ENCODE measurements around the gene UNC80. TPM values are rescaled to one million over a fixed set of nuclear protein-coding genes. Genes with fewer than 3 reads are reported as not detected.

The UNC80 gene
- total RNA-seq, 1 experiment from 2014 or later = not detected

- Histone ChIP-seq H3K36me3 (ENCODE audit: low read depth) (no peaks in the 10 kb centered on the region), H2AFZ (no peak overlapping the region), H4K20me1 (ENCODE audit: insufficient read depth) (no peaks in the 10 kb centered on the region), H3K79me2 (ENCODE audit: low read depth) (no peaks in the 10 kb centered on the region), H3K27me3 (ENCODE audit: insufficient read depth, low read depth) (no peaks in the 10 kb centered on the region), H3K4me2 (no peak overlapping the region), H3K9me3 (ENCODE audit: insufficient read depth, low read depth) (no peaks in the 10 kb centered on the region), H3K4me1 (replicated peaks; ENCODE audit: insufficient read depth) (no peaks in the 10 kb centered on the region), H3F3A (ENCODE audit: insufficient read depth, low read depth) (no peaks in the 10 kb centered on the region), H3K27ac (no peak overlapping the region), H3K9me2 (ENCODE audit: insufficient read depth) (no peaks in the 10 kb centered on the region), H3K4me3 (no peak overlapping the region)
- intact Hi-C loops (cut with micrococcal nuclease; ENCODE audit: unreplicated experiment) = no loop called here
- POLR2A ChIA-PET (ENCODE audit: unreplicated experiment) = no interaction called here
- CTCF ChIA-PET = interaction anchor here (0.7 kb wide), 1 partner anchor 430 kb away, joined by 3 read pairs; no protein-coding TSS in a partner anchor
- BruUV-seq (replicated peaks) = no TSS peak
- TF ChIP-seq CTCF (conservative IDR thresholded peaks at IDR 0.05) (no peak), EZH2 (IDR thresholded peaks at IDR 0.05; ENCODE audit: low read depth) (no peak)
- no peak for DNase-seq
These were observed 184.6 kb downstream of the UNC80 start for GRCh38 chr2:209956271-209956670.

- CTCF ChIA-PET = no interaction called here
- H3K36me3 ChIP-seq (ENCODE audit: low read depth) = no peaks in the 10 kb centered on the region
These were observed 186.4 kb downstream of the UNC80 start for GRCh38 chr2:209958016-209958415.

GRCh38 chr2:209960045-209960444, 188.4 kb downstream of the UNC80 start:
- no peaks in the 10 kb centered on the region for H3K36me3 ChIP-seq (ENCODE audit: low read depth)
- no peak overlapping the region for H2AFZ ChIP-seq
- no TSS peak for BruUV-seq (replicated peaks)
- H3K9me3 ChIP-seq (ENCODE audit: insufficient read depth, low read depth) = no peaks in the 10 kb centered on the region
- no peaks in the 10 kb centered on the region for H3K79me2 ChIP-seq (ENCODE audit: low read depth)
- TF ChIP-seq EZH2 (IDR thresholded peaks at IDR 0.05; ENCODE audit: low read depth) (no peak), CTCF (conservative IDR thresholded peaks at IDR 0.05) (no peak)
- no peak overlapping the region for H3K4me2 ChIP-seq
- POLR2A ChIA-PET (ENCODE audit: unreplicated experiment) = no interaction called here
- no peak for DNase-seq
- no peaks in the 10 kb centered on the region for H4K20me1 ChIP-seq (ENCODE audit: insufficient read depth)
- no peaks in the 10 kb centered on the region for H3K27me3 ChIP-seq (ENCODE audit: insufficient read depth, low read depth)
- no peaks in the 10 kb centered on the region for H3K4me1 ChIP-seq (replicated peaks; ENCODE audit: insufficient read depth)
- no peaks in the 10 kb centered on the region for H3K9me2 ChIP-seq (ENCODE audit: insufficient read depth)
- H3K4me3 ChIP-seq = no peak overlapping the region
- intact Hi-C loops (cut with micrococcal nuclease; ENCODE audit: unreplicated experiment) = loop anchor here (2.0 to 10.0 kb wide), 3 partner anchors 385 to 625 kb away; partner anchors contain the start of gene MAP2
- no peak overlapping the region for H3K27ac ChIP-seq
- H3F3A ChIP-seq (ENCODE audit: insufficient read depth, low read depth) = no peaks in the 10 kb centered on the region
- CTCF ChIA-PET = no interaction called here

More at GRCh38 chr2:209958016-209958415, 186.4 kb downstream of the UNC80 start:
- Histone ChIP-seq H3K9me2 (ENCODE audit: insufficient read depth) (no peaks in the 10 kb centered on the region), H4K20me1 (ENCODE audit: insufficient read depth) (no peaks in the 10 kb centered on the region), H3K27me3 (ENCODE audit: insufficient read depth, low read depth) (no peaks in the 10 kb centered on the region), H2AFZ (no peak overlapping the region), H3K4me3 (no peak overlapping the region), H3K27ac (no peak overlapping the region), H3K9me3 (ENCODE audit: insufficient read depth, low read depth) (no peaks in the 10 kb centered on the region), H3K4me1 (replicated peaks; ENCODE audit: insufficient read depth) (no peaks in the 10 kb centered on the region), H3F3A (ENCODE audit: insufficient read depth, low read depth) (no peaks in the 10 kb centered on the region), H3K4me2 (no peak overlapping the region), H3K79me2 (ENCODE audit: low read depth) (no peaks in the 10 kb centered on the region)
- no TSS peak for BruUV-seq (replicated peaks)
- POLR2A ChIA-PET (ENCODE audit: unreplicated experiment) = no interaction called here
- intact Hi-C loops (cut with micrococcal nuclease; ENCODE audit: unreplicated experiment) = no loop called here
- DNase-seq = no peak
- TF ChIP-seq EZH2 (IDR thresholded peaks at IDR 0.05; ENCODE audit: low read depth) (no peak), CTCF (conservative IDR thresholded peaks at IDR 0.05) (no peak)

All from PC-9 (cell line).